Naive thymus-derived CD4-positive, alpha-beta T cell (primary cell): ENCODE data around the gene TIGD2. TPM values are rescaled to one million over a fixed set of nuclear protein-coding genes. Genes with fewer than 3 reads are reported as not detected.

Experiments used
- ATAC-seq: fragments of 150-1000 bp; cut with Tn5 transposase; 2 replicates; pipeline ENCODE4 v1.10.0; 2021; ENCODE audit warnings: mild to moderate bottlenecking, moderate library complexity
- CTCF ChIA-PET: fragments of 350-600 bp; sonication (Branson Sonifier 250); formaldehyde crosslinking; loops from one replicate; lab custom pipeline; 2021; ENCODE audit warnings: antibody characterized with exemption; lab: Charles Lee
- POLR2A ChIA-PET: fragments of 350-600 bp; sonication (Branson Sonifier 250); formaldehyde crosslinking; loops from one replicate; lab custom pipeline; 2021; ENCODE audit warnings: antibody characterized with exemption, inconsistent platforms; lab: Charles Lee
- DNase-seq, 9 donors: peaks; one replicate each; pipeline versions ENCODE4 v3.0.0 to v3.0.0-alpha.2; 2020 to 2022; ENCODE audit warnings: mixed read lengths in 1 of 9
- H3K27ac ChIP-seq: one replicate; pipeline ENCODE4 v1.7.0; 2013; ENCODE audit warnings: mild to moderate bottlenecking, low read depth, low read length, moderate library complexity
- H3K27me3 ChIP-seq, 2 donors: one replicate each; pipeline ENCODE4 v1.7.0; 2013; ENCODE audit warnings: low read length in 2 of 2, mild to moderate bottlenecking in 2 of 2, moderate library complexity in 2 of 2; ENCODE audit not compliant: control insufficient read depth in 2 of 2, insufficient read depth in 2 of 2
- H3K36me3 ChIP-seq, 3 experiments: 1 replicate in 2 of 3; 2 replicates in 1 of 3; pipeline ENCODE4 v1.7.0; 2013; ENCODE audit warnings: low read length in 3 of 3, mild to moderate bottlenecking in 3 of 3, moderate library complexity in 1 of 3; ENCODE audit not compliant: insufficient read depth in 3 of 3, control insufficient read depth in 2 of 3
- H3K4me1 ChIP-seq, 2 donors: one replicate each; pipeline ENCODE4 v1.7.0; 2013; ENCODE audit warnings: low read length in 2 of 2, mild to moderate bottlenecking in 2 of 2, moderate library complexity in 1 of 2; ENCODE audit not compliant: control insufficient read depth in 2 of 2, insufficient read depth in 2 of 2
- H3K4me3 ChIP-seq: 2 replicates; pipeline ENCODE4 v1.7.0; 2013; ENCODE audit warnings: mild to moderate bottlenecking, low read length
- H3K9me3 ChIP-seq, 3 experiments: 1 replicate in 2 of 3; 2 replicates in 1 of 3; pipeline ENCODE4 v1.7.0; 2013; ENCODE audit warnings: low read length in 3 of 3; ENCODE audit not compliant: control insufficient read depth in 2 of 3
- H3K27ac Mint-ChIP-seq, 9 donors: one replicate each; pipeline ENCODE4 v1.8.0; 2020 to 2022; ENCODE audit warnings: mixed read lengths in 9 of 9, mild to moderate bottlenecking in 8 of 9, moderate library complexity in 5 of 9, inconsistent platforms in 2 of 9
- H3K27me3 Mint-ChIP-seq, 5 donors: one replicate each; pipeline ENCODE4 v1.8.0; 2021 to 2022; ENCODE audit warnings: mixed read lengths in 5 of 5, mild to moderate bottlenecking in 1 of 5
- H3K36me3 Mint-ChIP-seq, 5 donors: one replicate each; pipeline ENCODE4 v1.8.0; 2020 to 2022; ENCODE audit warnings: mixed read lengths in 5 of 5, mild to moderate bottlenecking in 3 of 5, inconsistent platforms in 1 of 5
- H3K4me1 Mint-ChIP-seq, 7 donors: one replicate each; pipeline ENCODE4 v1.8.0; 2020 to 2022; ENCODE audit warnings: mixed read lengths in 7 of 7, mild to moderate bottlenecking in 3 of 7, inconsistent platforms in 1 of 7
- H3K4me3 Mint-ChIP-seq, 10 donors: one replicate each; pipeline ENCODE4 v1.8.0; 2020 to 2022; ENCODE audit warnings: mild to moderate bottlenecking in 10 of 10, mixed read lengths in 10 of 10, moderate library complexity in 6 of 10, inconsistent platforms in 2 of 10
- H3K9me3 Mint-ChIP-seq, 11 donors: one replicate each; pipeline ENCODE4 v1.8.0; 2020 to 2022; ENCODE audit warnings: mixed read lengths in 11 of 11, mild to moderate bottlenecking in 4 of 11, inconsistent platforms in 1 of 11, moderate library complexity in 1 of 11
- intact Hi-C, 2 donors: fragments of 100-400 bp; cut with micrococcal nuclease; formaldehyde crosslinking; loops; one replicate each; pipeline ENCODE4 v1.15.1; 2023
- polyA plus RNA-seq, 2 donors: library from polyadenylated mRNA; unstranded; fragments of 300-500 nt; fragmentation: Illumina TruSeq; gene quantifications; one replicate each; pipeline ENCODE4 v1.2.3, GENCODE V29; 2021
- total RNA-seq, 6 experiments: library from RNA in 5 of 6; stranded (reverse) in 5 of 6; gene quantifications; 1 replicate in 5 of 6; 2 replicates in 1 of 6; pipeline ENCODE4 v1.2.3 and lab custom pipeline; 2021 to 2026

The TIGD2 gene
- total and polyA plus RNA-seq, 7 experiments from 2014 or later: 3.0 to 7.9 (median 6.7) TPM

GRCh38 chr4:89121387-89122068, 10.2 kb downstream of the TIGD2 start:
- no peak for DNase-seq
- Histone ChIP-seq H3K4me3 (no peak overlapping the region), H3K9me3 (no peaks in the 10 kb centered on the region), H3K36me3 (no peaks in the 10 kb centered on the region), H3K27ac (no peak overlapping the region), H3K27me3 (no peaks in the 10 kb centered on the region), H3K4me1 (no peaks in the 10 kb centered on the region)
- Mint-ChIP-seq H3K4me1 (peaks cover 0 to 11% (median 0%) of the 10 kb centered on the region in 7 donors), H3K9me3 (peaks cover 0 to 8% (median 0%) of the 10 kb centered on the region in 11 donors), H3K4me3 (no peak overlapping the region), H3K27ac (no peak overlapping the region), H3K27me3 (no peaks in the 10 kb centered on the region), H3K36me3 (peaks cover 0 to 12% (median 2%) of the 10 kb centered on the region in 5 donors)
- intact Hi-C loops: no loop called here
- no peak for ATAC-seq
- CTCF ChIA-PET: no interaction called here
- POLR2A ChIA-PET: no interaction called here

- H3K27me3 ChIP-seq: no peaks in the 10 kb centered on the region
- no peak for ATAC-seq
- Mint-ChIP-seq H3K4me3 (no peak overlapping the region), H3K9me3 (no peaks in the 10 kb centered on the region), H3K27me3 (peaks cover 0 to 6% (median 4%) of the 10 kb centered on the region in 5 donors), H3K36me3 (peaks cover 0 to 12% (median 0%) of the 10 kb centered on the region in 5 donors), H3K27ac (no peak overlapping the region), H3K4me1 (peaks cover 0 to 11% (median 0%) of the 10 kb centered on the region in 7 donors)
- no peak overlapping the region for H3K27ac ChIP-seq
- no peaks in the 10 kb centered on the region for H3K9me3 ChIP-seq
- no peaks in the 10 kb centered on the region for H3K4me1 ChIP-seq
- ChIA-PET POLR2A (no interaction called here), CTCF (no interaction called here)
- intact Hi-C loops: no loop called here
- no peak for DNase-seq
- H3K36me3 ChIP-seq: no peaks in the 10 kb centered on the region
- H3K4me3 ChIP-seq: no peak overlapping the region
These were observed 12.1 kb downstream of the TIGD2 start for GRCh38 chr4:89123451-89123851.

GRCh38 chr4:89125901-89126782, 14.8 kb downstream of the TIGD2 start:
- no peaks in the 10 kb centered on the region for H3K4me1 ChIP-seq
- no peaks in the 10 kb centered on the region for H3K9me3 ChIP-seq
- H3K4me1 Mint-ChIP-seq: peaks cover 0 to 11% (median 0%) of the 10 kb centered on the region in 7 donors
- POLR2A ChIA-PET: no interaction called here
- H3K27me3 Mint-ChIP-seq: peaks cover 0 to 18% (median 11%) of the 10 kb centered on the region in 5 donors
- no peak overlapping the region for H3K4me3 ChIP-seq
- H3K27ac Mint-ChIP-seq: no peak overlapping the region
- intact Hi-C loops: no loop called here
- CTCF ChIA-PET: no interaction called here
- H3K27me3 ChIP-seq: no peaks in the 10 kb centered on the region
- H3K9me3 Mint-ChIP-seq: peaks cover 0 to 1% (median 0%) of the 10 kb centered on the region in 11 donors
- ATAC-seq (no peak), DNase-seq (no peak)
- peaks cover 0 to 5% (median 0%) of the 10 kb centered on the region in 5 donors for H3K36me3 Mint-ChIP-seq
- H3K36me3 ChIP-seq: no peaks in the 10 kb centered on the region
- no peak overlapping the region for H3K27ac ChIP-seq
- no peak overlapping the region for H3K4me3 Mint-ChIP-seq

GRCh38 chr4:89129080-89129640, 17.8 kb downstream of the TIGD2 start:
- Mint-ChIP-seq H3K9me3 (peaks cover 0 to 2% (median 0%) of the 10 kb centered on the region in 11 donors), H3K27ac (no peak overlapping the region), H3K4me1 (peaks cover 0 to 11% (median 0%) of the 10 kb centered on the region in 7 donors), H3K27me3 (peaks cover 0 to 18% (median 11%) of the 10 kb centered on the region in 5 donors), H3K4me3 (no peak overlapping the region), H3K36me3 (no peaks in the 10 kb centered on the region)
- no peaks in the 10 kb centered on the region for H3K36me3 ChIP-seq
- intact Hi-C loops: no loop called here
- no peaks in the 10 kb centered on the region for H3K4me1 ChIP-seq
- H3K4me3 ChIP-seq: no peak overlapping the region
- ATAC-seq: no peak
- DNase-seq: no peak
- no peak overlapping the region for H3K27ac ChIP-seq
- no peaks in the 10 kb centered on the region for H3K27me3 ChIP-seq
- no peaks in the 10 kb centered on the region for H3K9me3 ChIP-seq
- ChIA-PET POLR2A (no interaction called here), CTCF (no interaction called here)

- Histone ChIP-seq H3K9me3 (no peaks in the 10 kb centered on the region), H3K4me3 (no peak overlapping the region), H3K27me3 (no peaks in the 10 kb centered on the region), H3K27ac (no peak overlapping the region), H3K36me3 (no peaks in the 10 kb centered on the region), H3K4me1 (no peaks in the 10 kb centered on the region)
- ChIA-PET CTCF (no interaction called here), POLR2A (no interaction called here)
- H3K27me3 Mint-ChIP-seq: peaks cover 0 to 7% (median 3%) of the 10 kb centered on the region in 5 donors
- no peaks in the 10 kb centered on the region for H3K4me1 Mint-ChIP-seq
- intact Hi-C loops: no loop called here
- peaks cover 0 to 1% (median 0%) of the 10 kb centered on the region in 11 donors for H3K9me3 Mint-ChIP-seq
- ATAC-seq: no peak
- H3K4me3 Mint-ChIP-seq: no peak overlapping the region
- H3K36me3 Mint-ChIP-seq: no peaks in the 10 kb centered on the region
- no peak overlapping the region for H3K27ac Mint-ChIP-seq
- no peak for DNase-seq
These were observed 23.5 kb downstream of the TIGD2 start for GRCh38 chr4:89134775-89135319.

- Histone ChIP-seq H3K36me3 (no peaks in the 10 kb centered on the region), H3K4me3 (no peak overlapping the region), H3K27me3 (no peaks in the 10 kb centered on the region), H3K27ac (no peak overlapping the region), H3K4me1 (no peaks in the 10 kb centered on the region), H3K9me3 (no peaks in the 10 kb centered on the region)
- no peak for DNase-seq
- H3K27ac Mint-ChIP-seq: peak overlapping the region in 1 of 9 donors; percentile 40
- no peaks in the 10 kb centered on the region for H3K4me1 Mint-ChIP-seq
- intact Hi-C loops: no loop called here
- CTCF ChIA-PET: no interaction called here
- no peak for ATAC-seq
- H3K4me3 Mint-ChIP-seq: no peak overlapping the region
- peaks cover 0 to 1% (median 0%) of the 10 kb centered on the region in 11 donors for H3K9me3 Mint-ChIP-seq
- no peaks in the 10 kb centered on the region for H3K36me3 Mint-ChIP-seq
- POLR2A ChIA-PET: interaction anchor here (0.7 kb wide), 1 partner anchor 19 kb away, joined by 3 read pairs; no protein-coding TSS in a partner anchor
- H3K27me3 Mint-ChIP-seq: peaks cover 0 to 4% (median 3%) of the 10 kb centered on the region in 5 donors
These were observed 25.2 kb downstream of the TIGD2 start for GRCh38 chr4:89136525-89136924.
